Measurements from ENCODE around the gene RAVER2.

Gene RAVER2

DNA sequence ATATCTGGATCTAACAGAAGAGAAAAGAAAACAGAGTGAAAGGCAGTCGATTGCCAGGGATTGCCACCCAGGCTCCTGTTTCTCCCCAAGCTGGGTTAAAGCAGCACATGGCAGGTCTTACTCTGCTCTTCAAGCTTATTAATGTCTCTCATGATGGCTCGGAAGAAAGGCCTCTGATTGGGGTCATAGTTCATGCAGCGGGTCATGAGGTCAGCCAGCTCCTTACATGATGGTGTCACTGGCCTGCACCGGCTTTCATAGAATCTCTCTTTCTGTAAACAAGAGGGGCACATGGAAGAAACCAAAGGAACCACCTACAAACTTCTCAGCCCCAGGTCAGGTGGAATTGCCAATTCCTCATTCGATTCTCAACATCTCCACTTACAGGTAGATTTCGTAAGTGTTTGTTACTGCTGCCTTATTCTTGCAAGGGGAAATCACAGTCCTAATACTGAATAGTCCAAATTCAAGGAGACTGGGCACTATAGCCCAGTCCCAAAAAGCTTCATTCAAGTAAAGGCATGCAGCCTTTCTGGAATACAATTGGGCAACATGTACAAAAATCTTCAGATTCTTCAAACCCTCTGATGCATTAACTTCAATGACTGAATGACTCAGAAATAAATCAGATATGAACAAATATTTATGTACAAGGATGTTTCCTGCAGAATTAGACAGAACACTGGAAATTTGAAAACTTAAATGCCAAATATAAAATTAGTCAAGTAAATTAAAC lies 96.6 kb downstream of the RAVER2 start:
- TF ChIP-seq, protein P1, sequence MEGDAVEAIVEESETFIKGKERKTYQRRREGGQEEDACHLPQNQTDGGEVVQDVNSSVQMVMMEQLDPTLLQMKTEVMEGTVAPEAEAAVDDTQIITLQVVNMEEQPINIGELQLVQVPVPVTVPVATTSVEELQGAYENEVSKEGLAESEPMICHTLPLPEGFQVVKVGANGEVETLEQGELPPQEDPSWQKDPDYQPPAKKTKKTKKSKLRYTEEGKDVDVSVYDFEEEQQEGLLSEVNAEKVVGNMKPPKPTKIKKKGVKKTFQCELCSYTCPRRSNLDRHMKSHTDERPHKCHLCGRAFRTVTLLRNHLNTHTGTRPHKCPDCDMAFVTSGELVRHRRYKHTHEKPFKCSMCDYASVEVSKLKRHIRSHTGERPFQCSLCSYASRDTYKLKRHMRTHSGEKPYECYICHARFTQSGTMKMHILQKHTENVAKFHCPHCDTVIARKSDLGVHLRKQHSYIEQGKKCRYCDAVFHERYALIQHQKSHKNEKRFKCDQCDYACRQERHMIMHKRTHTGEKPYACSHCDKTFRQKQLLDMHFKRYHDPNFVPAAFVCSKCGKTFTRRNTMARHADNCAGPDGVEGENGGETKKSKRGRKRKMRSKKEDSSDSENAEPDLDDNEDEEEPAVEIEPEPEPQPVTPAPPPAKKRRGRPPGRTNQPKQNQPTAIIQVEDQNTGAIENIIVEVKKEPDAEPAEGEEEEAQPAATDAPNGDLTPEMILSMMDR (conservative IDR thresholded peaks at IDR 0.05; ENCODE audit: low read length), result no peak
- H3K4me3 ChIP-seq (ENCODE audit: low read length), result no peak overlapping the region
- no peak for DNase-seq (ENCODE audit: low read depth)

DNA sequence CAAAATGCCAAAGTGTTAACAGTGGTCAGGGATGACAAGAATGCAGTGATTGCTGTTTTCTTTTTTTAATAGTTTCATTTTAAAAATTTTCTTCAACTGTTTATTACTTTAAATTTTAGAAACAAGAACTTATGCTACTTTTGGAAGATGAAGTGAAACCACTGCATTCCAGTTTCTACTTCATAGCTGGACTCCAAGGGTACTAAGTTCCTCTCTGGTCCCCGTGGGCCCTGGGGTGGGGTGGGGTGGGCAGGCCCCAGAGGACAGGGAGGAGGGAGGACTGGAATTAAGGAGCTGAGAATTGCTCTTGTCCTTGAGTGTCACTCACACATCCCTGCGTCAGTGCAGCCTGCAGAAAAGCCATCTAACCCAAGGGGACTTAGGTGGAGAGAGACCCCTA lies 97.3 kb downstream of the RAVER2 start:
- TF ChIP-seq, protein P1 (conservative IDR thresholded peaks at IDR 0.05; ENCODE audit: low read length), result no peak
- no peak overlapping the region for H3K4me3 ChIP-seq (ENCODE audit: low read length)
- DNase-seq (ENCODE audit: low read depth), result no peak

DNA sequence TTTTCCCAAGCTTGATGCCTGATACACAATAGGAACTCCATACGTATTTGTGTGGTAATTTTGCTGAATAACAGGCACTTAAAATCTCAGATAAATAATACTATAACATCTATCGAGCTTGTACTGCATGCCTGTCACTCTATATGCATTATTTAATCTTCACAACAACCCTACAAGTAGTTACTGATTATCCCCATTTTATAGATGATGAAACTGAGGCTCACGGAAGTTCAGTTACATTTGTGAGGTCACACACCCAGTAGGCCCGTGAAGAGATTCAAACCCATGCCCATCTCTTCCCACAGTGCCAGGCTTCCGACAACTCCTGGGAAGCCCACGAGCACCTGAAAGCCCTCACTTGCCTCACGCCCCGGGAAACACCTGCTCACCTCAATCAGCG lies 98.8 kb downstream of the RAVER2 start:
- TF ChIP-seq, protein P1 (conservative IDR thresholded peaks at IDR 0.05; ENCODE audit: low read length), result no peak
- DNase-seq (ENCODE audit: low read depth), result no peak
- H3K4me3 ChIP-seq (ENCODE audit: low read length), result no peak overlapping the region

DNA sequence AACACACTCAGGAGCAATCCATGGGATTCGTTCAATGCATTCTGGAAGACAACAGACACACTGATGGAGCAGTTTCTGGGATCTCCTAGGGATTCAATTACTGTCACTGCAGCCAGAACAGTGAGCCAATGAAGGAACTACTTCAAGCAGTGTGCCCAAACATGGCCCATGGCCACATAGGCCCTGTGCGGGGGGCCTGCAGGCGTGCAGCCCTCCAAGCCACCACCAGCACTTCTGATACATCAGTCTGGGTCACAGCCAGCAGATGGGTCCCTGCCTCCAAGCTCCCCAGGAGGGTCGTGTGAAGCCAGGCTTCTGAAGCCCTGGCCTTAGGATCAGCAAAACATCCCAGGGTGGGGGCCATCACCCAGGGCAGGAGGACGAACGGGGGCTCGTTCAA lies 99.3 kb downstream of the RAVER2 start:
- no peak overlapping the region for H3K4me3 ChIP-seq (ENCODE audit: low read length)
- DNase-seq (ENCODE audit: low read depth), result no peak
- TF ChIP-seq, protein P1 (conservative IDR thresholded peaks at IDR 0.05; ENCODE audit: low read length), result no peak

DNA sequence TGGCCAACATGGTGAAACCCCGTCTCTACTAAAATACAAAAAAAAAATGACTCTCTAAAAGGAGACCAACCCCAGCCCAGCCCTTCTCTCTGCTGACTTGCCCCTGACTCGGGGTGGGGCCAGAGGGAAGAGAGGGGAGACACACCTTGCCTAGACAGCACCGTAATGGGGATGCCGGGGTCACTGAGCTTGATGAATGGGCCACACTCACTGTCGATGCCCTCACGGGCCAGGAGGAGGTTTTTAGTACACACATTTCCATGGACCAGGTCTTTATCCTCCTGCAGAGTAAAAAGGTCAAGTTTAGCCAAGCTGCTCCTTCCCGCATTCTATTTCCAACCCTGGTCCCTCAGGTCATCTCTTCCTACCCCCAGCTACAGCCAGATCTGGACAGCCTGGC lies 99.7 kb downstream of the RAVER2 start:
- TF ChIP-seq, protein P1 (conservative IDR thresholded peaks at IDR 0.05; ENCODE audit: low read length), result no peak
- no peak for DNase-seq (ENCODE audit: low read depth)
- H3K4me3 ChIP-seq (ENCODE audit: low read length), result no peak overlapping the region

DNA sequence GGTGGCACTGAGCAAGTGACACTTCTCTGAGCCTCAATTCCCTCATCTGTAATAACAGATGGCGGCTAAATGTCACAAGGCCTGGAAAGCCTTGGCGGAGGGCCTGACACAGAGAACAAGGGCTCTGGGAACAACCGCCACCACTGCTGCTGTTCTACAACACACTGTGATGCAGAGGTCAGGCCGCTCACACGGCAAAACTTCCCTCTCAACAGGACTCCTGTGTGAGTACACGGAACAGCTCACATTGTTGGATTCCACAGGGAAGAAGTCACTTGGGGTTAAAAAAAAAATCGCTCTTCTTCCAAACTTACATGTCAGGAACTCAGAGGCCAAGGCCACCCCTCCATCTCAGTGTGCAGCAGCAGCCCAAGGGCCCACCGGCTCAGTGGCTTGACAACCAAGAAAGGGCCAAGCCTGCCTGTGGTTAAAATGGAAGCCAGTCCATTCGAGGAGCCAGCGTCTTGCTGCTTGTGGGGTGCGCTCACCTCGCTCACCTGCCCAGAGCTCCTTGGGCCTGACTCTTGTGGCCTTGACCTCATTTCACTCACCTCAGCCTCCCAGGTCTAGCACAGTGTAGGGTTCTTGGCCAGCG lies 101.1 kb downstream of the RAVER2 start:
- no peak for DNase-seq (ENCODE audit: low read depth)
- TF ChIP-seq, protein P1 (conservative IDR thresholded peaks at IDR 0.05; ENCODE audit: low read length), result no peak
- H3K4me3 ChIP-seq (ENCODE audit: low read length), result no peak overlapping the region

All from AG10803 (cell line).